GM13977 (cell line): Measurements from ENCODE around the gene ZBTB49.

Experiments
- DNase-seq: peaks from one replicate; pipeline ENCODE4 v3.0.0; 2012; ENCODE audit warnings: low spot score
- in situ Hi-C: fragments of 300-500 bp; cut with MboI; formaldehyde crosslinking; loops from one replicate; pipeline ENCODE4 v1.12.0; 2022; ENCODE audit warnings: low sequenced_read_pairs, low pct_unique_long_range_greater_than_20kb, mixed read lengths, inconsistent platforms; ENCODE audit not compliant: unreplicated experiment
- TF ChIP-seq, protein P1 (sequence below): IDR thresholded peaks from 2 replicates; pipeline ENCODE4 v1.5.1; 2012; ENCODE audit warnings: mild to moderate bottlenecking, control low read depth; ENCODE audit not compliant: insufficient read depth; ENCODE audit errors: extremely low read depth, missing control alignments

The ZBTB49 gene

DNA sequence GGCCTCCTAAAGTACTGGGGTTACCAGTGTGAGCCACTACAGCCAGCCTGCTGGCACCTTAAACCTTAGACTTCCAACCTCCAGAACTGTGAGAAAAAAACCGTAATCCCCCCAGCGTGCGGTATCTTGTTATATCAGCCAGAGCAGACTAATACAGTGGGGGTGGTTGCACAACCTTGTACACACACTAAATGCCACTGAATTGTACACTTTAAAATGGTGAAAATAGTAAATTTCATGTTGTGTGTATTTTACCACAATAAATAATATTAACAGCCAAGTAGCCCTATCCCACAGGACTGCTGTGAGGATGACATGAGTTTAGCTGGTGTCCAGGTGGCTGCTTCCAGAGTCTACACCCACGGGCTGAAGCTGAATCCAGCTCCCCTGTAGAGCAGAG lies 38.8 kb downstream of the ZBTB49 start:
- TF ChIP-seq, protein P1, sequence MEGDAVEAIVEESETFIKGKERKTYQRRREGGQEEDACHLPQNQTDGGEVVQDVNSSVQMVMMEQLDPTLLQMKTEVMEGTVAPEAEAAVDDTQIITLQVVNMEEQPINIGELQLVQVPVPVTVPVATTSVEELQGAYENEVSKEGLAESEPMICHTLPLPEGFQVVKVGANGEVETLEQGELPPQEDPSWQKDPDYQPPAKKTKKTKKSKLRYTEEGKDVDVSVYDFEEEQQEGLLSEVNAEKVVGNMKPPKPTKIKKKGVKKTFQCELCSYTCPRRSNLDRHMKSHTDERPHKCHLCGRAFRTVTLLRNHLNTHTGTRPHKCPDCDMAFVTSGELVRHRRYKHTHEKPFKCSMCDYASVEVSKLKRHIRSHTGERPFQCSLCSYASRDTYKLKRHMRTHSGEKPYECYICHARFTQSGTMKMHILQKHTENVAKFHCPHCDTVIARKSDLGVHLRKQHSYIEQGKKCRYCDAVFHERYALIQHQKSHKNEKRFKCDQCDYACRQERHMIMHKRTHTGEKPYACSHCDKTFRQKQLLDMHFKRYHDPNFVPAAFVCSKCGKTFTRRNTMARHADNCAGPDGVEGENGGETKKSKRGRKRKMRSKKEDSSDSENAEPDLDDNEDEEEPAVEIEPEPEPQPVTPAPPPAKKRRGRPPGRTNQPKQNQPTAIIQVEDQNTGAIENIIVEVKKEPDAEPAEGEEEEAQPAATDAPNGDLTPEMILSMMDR = no peak
- DNase-seq = no peak
- in situ Hi-C loops = no loop called here

DNA sequence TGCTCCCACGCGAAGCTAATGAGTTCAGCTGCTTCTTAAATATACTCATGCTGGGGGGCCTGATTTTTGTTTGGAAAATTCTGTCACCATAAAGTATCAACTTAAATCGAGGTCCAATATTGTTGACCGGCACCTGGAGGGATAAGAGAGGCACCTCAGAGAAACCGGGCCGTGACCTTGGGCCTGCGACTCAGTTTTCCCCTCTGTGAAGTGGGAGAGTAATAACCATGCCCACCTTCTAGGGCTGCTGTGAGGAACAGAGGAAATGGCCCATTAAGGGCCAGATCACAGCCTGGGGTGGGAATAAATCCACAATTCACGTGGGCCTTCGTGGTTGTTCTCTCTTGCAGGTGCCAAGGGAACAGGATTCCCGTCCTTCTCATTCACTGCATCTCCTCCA lies 39.4 kb downstream of the ZBTB49 start:
- in situ Hi-C loops = no loop called here
- DNase-seq = no peak
- TF ChIP-seq, protein P1 = no peak

DNA sequence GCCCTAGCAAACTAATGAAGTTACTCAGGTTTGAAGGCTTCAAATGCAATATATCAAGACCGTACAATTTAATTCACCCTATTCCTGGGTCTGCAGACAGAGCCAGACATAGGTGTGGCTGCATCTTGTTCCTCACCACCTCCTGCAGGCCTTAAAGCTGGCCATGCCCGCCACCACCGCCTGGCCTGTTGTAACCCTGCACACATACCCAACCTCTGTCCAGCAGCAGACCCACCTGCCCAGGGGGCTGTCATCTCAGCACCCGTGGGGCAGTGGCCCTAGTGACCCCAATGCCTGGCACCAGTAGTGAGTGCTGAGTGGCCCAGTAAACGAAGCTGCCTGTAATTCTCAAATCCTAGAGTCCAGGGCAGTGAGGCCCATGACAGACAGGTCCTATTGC lies 40.7 kb downstream of the ZBTB49 start:
- in situ Hi-C loops = loop anchor here (10.0 kb wide), 1 partner anchor 76 kb away; no protein-coding TSS in a partner anchor
- TF ChIP-seq, protein P1 = no peak

DNA sequence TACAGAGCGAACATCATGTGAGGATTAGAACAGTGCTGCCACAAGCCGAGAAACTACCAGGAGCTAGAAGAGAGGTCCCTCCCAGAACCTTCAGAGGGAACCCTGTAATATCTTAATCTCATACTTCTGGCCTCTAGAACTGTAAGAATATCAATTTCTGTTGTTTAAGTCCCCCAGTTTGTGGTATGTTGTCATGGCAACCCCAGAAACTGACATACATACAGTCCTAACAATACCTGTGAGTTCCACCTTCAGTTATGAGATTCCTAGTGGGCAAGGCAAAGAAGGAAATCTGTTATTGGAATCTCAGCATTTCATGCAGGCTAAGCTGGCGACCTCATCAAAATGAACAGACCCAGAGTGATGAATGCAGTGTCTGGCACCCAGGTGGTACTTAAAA lies 42.5 kb downstream of the ZBTB49 start:
- DNase-seq = no peak
- in situ Hi-C loops = loop anchor here (10.0 kb wide), 1 partner anchor 78 kb away; no protein-coding TSS in a partner anchor
- TF ChIP-seq, protein P1 = no peak

More for the DNA sequence above, 40.7 kb downstream of the ZBTB49 start:
- DNase-seq = no peak

DNA sequence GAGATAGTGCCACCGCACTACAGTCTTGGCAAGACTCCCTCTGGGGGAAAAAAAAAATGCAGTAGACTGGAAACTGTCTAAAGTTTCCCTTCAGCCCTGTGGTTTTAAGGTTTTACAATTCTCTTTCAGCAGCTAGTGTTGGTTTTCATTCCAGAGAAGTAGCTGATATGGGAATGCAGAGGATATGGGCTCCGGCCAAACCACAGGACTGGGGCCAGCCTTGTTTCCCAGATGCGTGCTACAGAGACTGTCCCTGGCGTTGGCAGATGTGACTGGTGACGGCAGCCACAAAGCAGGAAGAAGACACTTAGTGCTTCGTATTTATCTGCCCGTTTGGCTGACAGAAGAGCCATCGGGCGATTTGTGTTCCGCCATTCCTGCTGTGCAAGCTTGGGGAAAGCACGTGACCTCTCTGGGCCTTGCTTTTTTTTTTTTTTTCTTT lies 43.2 kb downstream of the ZBTB49 start:
- TF ChIP-seq, protein P1 = no peak
- in situ Hi-C loops = loop anchor here (10.0 kb wide), 1 partner anchor 78 kb away; no protein-coding TSS in a partner anchor
- DNase-seq = no peak

DNA sequence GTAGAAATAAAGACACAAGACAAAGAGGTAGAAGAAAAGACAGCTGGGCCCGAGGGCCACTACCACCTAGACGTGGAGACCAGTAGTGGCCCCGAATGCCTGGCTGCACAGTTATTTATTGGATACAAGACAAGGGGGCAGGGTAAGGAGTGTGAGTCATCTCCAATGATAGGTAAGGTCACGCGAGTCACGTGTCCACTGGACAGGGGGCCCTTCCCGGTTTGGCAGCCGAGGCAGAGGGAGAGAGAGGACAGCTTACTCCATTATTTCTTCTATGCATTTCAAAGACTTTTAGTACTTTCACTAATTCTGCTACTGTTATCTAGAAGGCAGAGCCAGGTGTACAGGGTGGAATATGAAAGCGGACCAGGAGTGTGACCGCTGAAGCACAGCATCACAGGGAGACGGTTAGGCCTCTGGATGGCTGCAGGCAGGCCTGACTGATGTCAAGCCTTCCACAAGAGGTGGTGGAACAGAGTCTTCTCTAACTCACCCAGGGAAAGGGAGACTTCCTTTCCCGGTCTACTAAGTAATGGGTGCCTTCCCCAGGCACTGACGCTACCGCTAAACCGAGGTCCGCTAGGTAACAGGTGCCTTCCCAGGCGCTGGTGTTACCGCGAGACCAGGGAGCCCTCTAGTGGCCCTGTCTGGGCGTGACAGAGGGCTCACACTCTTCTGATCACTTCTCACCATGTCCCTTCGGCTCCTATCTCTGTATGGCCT lies 44.9 kb downstream of the ZBTB49 start:
- DNase-seq = peak; percentile 62
- in situ Hi-C loops = loop anchor here (10.0 kb wide), 1 partner anchor 80 kb away; no protein-coding TSS in a partner anchor
- TF ChIP-seq, protein P1 = peak; percentile 95
